ENCODE results near the gene EFHC1.

The EFHC1 gene

GRCh38 chr6:52399511-52400312, 20.4 kb upstream of the EFHC1 start:
- no peak overlapping the region for H3K27ac ChIP-seq
- TF ChIP-seq ZFX (IDR thresholded peaks at IDR 0.05) (no peak), CTCF (conservative IDR thresholded peaks at IDR 0.05) (peak; percentile 92)

- no peak overlapping the region for H3K27ac ChIP-seq
- TF ChIP-seq ZFX (IDR thresholded peaks at IDR 0.05) (no peak), CTCF (conservative IDR thresholded peaks at IDR 0.05) (no peak)
Measured at GRCh38 chr6:52400313-52401041, 19.7 kb upstream of the EFHC1 start.

- no peak for TF ChIP-seq CTCF (conservative IDR thresholded peaks at IDR 0.05)
- no peak; the same call in 1 of the 2 replicates for TF ChIP-seq ZFX (IDR thresholded peaks at IDR 0.05)
- H3K27ac ChIP-seq: peak overlapping the region; percentile 33
Measured at GRCh38 chr6:52403086-52403485, 17.1 kb upstream of the EFHC1 start.

- no peak; the same call in 1 of the 2 replicates for TF ChIP-seq ZFX (IDR thresholded peaks at IDR 0.05)
- TF ChIP-seq CTCF (conservative IDR thresholded peaks at IDR 0.05): no peak
Measured at GRCh38 chr6:52403627-52404026, 16.5 kb upstream of the EFHC1 start.

GRCh38 chr6:52405243-52405642, 14.9 kb upstream of the EFHC1 start:
- TF ChIP-seq CTCF (conservative IDR thresholded peaks at IDR 0.05): no peak
- no peak for TF ChIP-seq ZFX (IDR thresholded peaks at IDR 0.05)
- no peak overlapping the region for H3K27ac ChIP-seq

More at GRCh38 chr6:52403627-52404026, 16.5 kb upstream of the EFHC1 start:
- H3K27ac ChIP-seq: peak overlapping the region; percentile 33

- TF ChIP-seq ZFX (IDR thresholded peaks at IDR 0.05): no peak
- TF ChIP-seq CTCF (conservative IDR thresholded peaks at IDR 0.05): peak; percentile 80
- H3K27ac ChIP-seq: no peak overlapping the region
Measured at GRCh38 chr6:52407467-52407866, 12.7 kb upstream of the EFHC1 start.

- TF ChIP-seq ZFX (IDR thresholded peaks at IDR 0.05) (no peak), CTCF (conservative IDR thresholded peaks at IDR 0.05) (no peak)
- no peak overlapping the region for H3K27ac ChIP-seq
Measured at GRCh38 chr6:52409499-52409898, 10.6 kb upstream of the EFHC1 start.
